ENCODE results near the gene TRAP1.

Gene TRAP1

GRCh38 chr16:3726021-3726687 is 8.8 kb upstream of the TRAP1 start:
- TF ChIP-seq, protein P1, sequence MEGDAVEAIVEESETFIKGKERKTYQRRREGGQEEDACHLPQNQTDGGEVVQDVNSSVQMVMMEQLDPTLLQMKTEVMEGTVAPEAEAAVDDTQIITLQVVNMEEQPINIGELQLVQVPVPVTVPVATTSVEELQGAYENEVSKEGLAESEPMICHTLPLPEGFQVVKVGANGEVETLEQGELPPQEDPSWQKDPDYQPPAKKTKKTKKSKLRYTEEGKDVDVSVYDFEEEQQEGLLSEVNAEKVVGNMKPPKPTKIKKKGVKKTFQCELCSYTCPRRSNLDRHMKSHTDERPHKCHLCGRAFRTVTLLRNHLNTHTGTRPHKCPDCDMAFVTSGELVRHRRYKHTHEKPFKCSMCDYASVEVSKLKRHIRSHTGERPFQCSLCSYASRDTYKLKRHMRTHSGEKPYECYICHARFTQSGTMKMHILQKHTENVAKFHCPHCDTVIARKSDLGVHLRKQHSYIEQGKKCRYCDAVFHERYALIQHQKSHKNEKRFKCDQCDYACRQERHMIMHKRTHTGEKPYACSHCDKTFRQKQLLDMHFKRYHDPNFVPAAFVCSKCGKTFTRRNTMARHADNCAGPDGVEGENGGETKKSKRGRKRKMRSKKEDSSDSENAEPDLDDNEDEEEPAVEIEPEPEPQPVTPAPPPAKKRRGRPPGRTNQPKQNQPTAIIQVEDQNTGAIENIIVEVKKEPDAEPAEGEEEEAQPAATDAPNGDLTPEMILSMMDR (conservative IDR thresholded peaks at IDR 0.05; ENCODE audit: low read depth, low read length) = no peak
- H3K4me3 ChIP-seq (ENCODE audit: low read length) = no peak overlapping the region
- no peak for DNase-seq (ENCODE audit: low read depth)

DNA sequence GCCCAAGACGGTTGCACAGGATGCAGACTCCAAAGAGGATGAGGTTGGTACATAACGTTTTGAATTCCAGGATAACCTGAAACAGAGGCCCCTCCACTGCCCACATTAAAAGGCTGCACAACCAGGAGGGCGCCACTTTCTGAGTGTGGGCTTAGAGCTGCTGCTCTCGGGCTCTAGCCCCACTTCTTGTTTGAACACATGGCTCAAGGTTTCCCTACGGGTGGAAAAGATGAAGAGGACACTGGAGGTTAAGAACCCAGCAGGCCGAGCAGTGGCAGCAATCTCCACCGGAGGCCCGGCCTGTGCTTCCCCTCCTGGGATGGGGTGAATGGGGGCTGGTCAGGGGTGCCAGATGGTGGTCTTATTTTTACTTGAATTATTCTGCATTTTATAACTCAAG is 8.0 kb upstream of the TRAP1 start:
- TF ChIP-seq, protein P1 (conservative IDR thresholded peaks at IDR 0.05; ENCODE audit: low read depth, low read length) = no peak
- DNase-seq (ENCODE audit: low read depth) = no peak
- no peak overlapping the region for H3K4me3 ChIP-seq (ENCODE audit: low read length)

- no peak for DNase-seq (ENCODE audit: low read depth)
- H3K4me3 ChIP-seq (ENCODE audit: low read length) = no peak overlapping the region
- TF ChIP-seq, protein P1 (conservative IDR thresholded peaks at IDR 0.05; ENCODE audit: low read depth, low read length) = no peak
Measured at GRCh38 chr16:3722508-3722907, 5.2 kb upstream of the TRAP1 start.

- DNase-seq (ENCODE audit: low read depth) = no peak
- no peak overlapping the region for H3K4me3 ChIP-seq (ENCODE audit: low read length)
- TF ChIP-seq, protein P1 (conservative IDR thresholded peaks at IDR 0.05; ENCODE audit: low read depth, low read length) = no peak
Measured at GRCh38 chr16:3720418-3720817, 3.1 kb upstream of the TRAP1 start.

- no peak overlapping the region for H3K4me3 ChIP-seq (ENCODE audit: low read length)
- DNase-seq (ENCODE audit: low read depth) = no peak
- TF ChIP-seq, protein P1 (conservative IDR thresholded peaks at IDR 0.05; ENCODE audit: low read depth, low read length) = no peak
Measured at GRCh38 chr16:3718628-3719027, 1.3 kb upstream of the TRAP1 start.

GRCh38 chr16:3718019-3718391 is 681 bp upstream of the TRAP1 start:
- TF ChIP-seq, protein P1 (conservative IDR thresholded peaks at IDR 0.05; ENCODE audit: low read depth, low read length) = no peak
- peak overlapping the region; percentile 86 for H3K4me3 ChIP-seq (ENCODE audit: low read length)
- no peak for DNase-seq (ENCODE audit: low read depth)

- peak overlapping the region; percentile 86 for H3K4me3 ChIP-seq (ENCODE audit: low read length)
- TF ChIP-seq, protein P1 (conservative IDR thresholded peaks at IDR 0.05; ENCODE audit: low read depth, low read length) = no peak
- no peak for DNase-seq (ENCODE audit: low read depth)
Measured at GRCh38 chr16:3716831-3717234, 491 bp downstream of the TRAP1 start.

Measured in retinal pigment epithelial cell (primary cell).